ENCODE measurements around the gene LRBA.

DNA sequence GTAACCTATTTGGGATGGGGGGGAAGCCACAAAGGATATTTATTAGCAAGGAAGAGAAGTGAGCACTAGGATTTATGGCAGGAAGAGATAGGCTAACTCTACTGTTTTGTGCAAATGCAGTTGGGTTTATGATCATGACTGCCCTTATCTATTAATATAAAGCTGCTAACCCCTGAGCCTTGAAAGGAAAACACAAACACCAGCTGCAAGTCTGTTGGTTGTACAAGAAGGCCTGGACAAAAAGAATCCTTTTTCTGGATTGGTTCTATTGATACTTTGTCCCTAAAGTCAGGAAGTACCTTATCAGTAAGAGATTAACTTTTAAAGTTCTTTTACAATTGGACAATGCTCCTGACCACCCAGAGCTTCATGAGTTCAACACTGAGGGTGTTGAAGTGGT is 188.8 kb downstream of the LRBA start:
- TF ChIP-seq, protein P1, sequence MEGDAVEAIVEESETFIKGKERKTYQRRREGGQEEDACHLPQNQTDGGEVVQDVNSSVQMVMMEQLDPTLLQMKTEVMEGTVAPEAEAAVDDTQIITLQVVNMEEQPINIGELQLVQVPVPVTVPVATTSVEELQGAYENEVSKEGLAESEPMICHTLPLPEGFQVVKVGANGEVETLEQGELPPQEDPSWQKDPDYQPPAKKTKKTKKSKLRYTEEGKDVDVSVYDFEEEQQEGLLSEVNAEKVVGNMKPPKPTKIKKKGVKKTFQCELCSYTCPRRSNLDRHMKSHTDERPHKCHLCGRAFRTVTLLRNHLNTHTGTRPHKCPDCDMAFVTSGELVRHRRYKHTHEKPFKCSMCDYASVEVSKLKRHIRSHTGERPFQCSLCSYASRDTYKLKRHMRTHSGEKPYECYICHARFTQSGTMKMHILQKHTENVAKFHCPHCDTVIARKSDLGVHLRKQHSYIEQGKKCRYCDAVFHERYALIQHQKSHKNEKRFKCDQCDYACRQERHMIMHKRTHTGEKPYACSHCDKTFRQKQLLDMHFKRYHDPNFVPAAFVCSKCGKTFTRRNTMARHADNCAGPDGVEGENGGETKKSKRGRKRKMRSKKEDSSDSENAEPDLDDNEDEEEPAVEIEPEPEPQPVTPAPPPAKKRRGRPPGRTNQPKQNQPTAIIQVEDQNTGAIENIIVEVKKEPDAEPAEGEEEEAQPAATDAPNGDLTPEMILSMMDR (conservative IDR thresholded peaks at IDR 0.05; ENCODE audit: low read depth, low read length), result no peak
- TF ChIP-seq CEBPB (IDR thresholded peaks at IDR 0.05; ENCODE audit: low read depth, low read length), result no peak
